ENCODE data around the gene CCDC112. TPM values are rescaled to one million over a fixed set of nuclear protein-coding genes. Genes with fewer than 3 reads are reported as not detected.

Gene CCDC112
- total and polyA plus RNA-seq, 2 of the 4 experiments (the other 2 are of a cell fraction) = 2.0 to 2.3 TPM

GRCh38 chr5:115345344-115345743 lies 48.9 kb upstream of the CCDC112 start:
- DNase-seq = no peak
- Histone ChIP-seq H4K8ac (ENCODE audit: low read depth in 2 of 2, low read length in 2 of 2) (no peak overlapping the region), H3K4me2 (ENCODE audit: low read depth, low read length) (no peak overlapping the region), H4K5ac (ENCODE audit: low read depth, low read length) (no peak overlapping the region), H2BK5ac (ENCODE audit: low read depth, low read length, poor library complexity, severe bottlenecking) (no peak overlapping the region), H2AFZ (replicated peaks; ENCODE audit: low read length, poor library complexity) (no peak overlapping the region), H3K27me3 (ENCODE audit: control insufficient read depth, insufficient read depth, low read length) (no peaks in the 10 kb centered on the region), H3K23ac (ENCODE audit: low read depth, low read length) (no peak overlapping the region), H3K4me1 (ENCODE audit: control insufficient read depth, insufficient read depth, low read length) (peaks cover 3% of the 10 kb centered on the region), H3K79me1 (ENCODE audit: low read depth in 1 of 2, low read length in 2 of 2) (no peaks in the 10 kb centered on the region; a peak in 1 of 4 replicates), H3K4me3 (ENCODE audit: insufficient read depth, low read depth, low read length) (no peak overlapping the region), H3K56ac (ENCODE audit: extremely low read depth, insufficient read depth, low read length) (no peak overlapping the region), H2BK15ac (ENCODE audit: low read depth, low read length) (no peak overlapping the region), H3K4ac (ENCODE audit: low read depth, low read length) (no peak overlapping the region), H3K18ac (ENCODE audit: low read depth, low read length) (no peak overlapping the region), H3K14ac (replicated peaks; ENCODE audit: low read depth, low read length) (no peak overlapping the region), H2AK5ac (ENCODE audit: low read depth, low read length) (no peak overlapping the region), H3K36me3 (ENCODE audit: control insufficient read depth, insufficient read depth, low read length) (no peaks in the 10 kb centered on the region), H3K9me1 (ENCODE audit: insufficient read depth, low read length) (peaks cover 9% of the 10 kb centered on the region), H2BK120ac (ENCODE audit: low read depth, low read length) (no peak overlapping the region), H2BK20ac (ENCODE audit: low read depth, low read length) (no peak overlapping the region), H3K9me3 (ENCODE audit: control insufficient read depth, insufficient read depth, low read length) (no peaks in the 10 kb centered on the region), H2AK9ac (replicated peaks; ENCODE audit: low read depth, low read length, poor library complexity) (no peak overlapping the region), H3K9ac (ENCODE audit: low read depth, low read length) (no peak overlapping the region), H4K20me1 (ENCODE audit: insufficient read depth, low read length) (no peaks in the 10 kb centered on the region), H3K27ac (ENCODE audit: insufficient read depth, low read length) (no peak overlapping the region), H4K91ac (ENCODE audit: insufficient read depth, low read depth, low read length) (no peak overlapping the region)
- TF ChIP-seq MAZ (IDR thresholded peaks at IDR 0.05; ENCODE audit: borderline replicate concordance, low read depth, low read length) = no peak
- TF ChIP-seq MAFK (IDR thresholded peaks at IDR 0.05; ENCODE audit: low read depth, low read length) = no peak
- TF ChIP-seq CTCF (conservative IDR thresholded peaks at IDR 0.05; ENCODE audit: low read depth, low read length) = no peak
- no peak for TF ChIP-seq RAD21 (IDR thresholded peaks at IDR 0.05; ENCODE audit: low read length)
- TF ChIP-seq RFX5 (IDR thresholded peaks at IDR 0.05; ENCODE audit: low read depth, low read length) = no peak
- no peak for TF ChIP-seq ELK1 (IDR thresholded peaks at IDR 0.05; ENCODE audit: borderline replicate concordance, low read depth, low read length)
- no peak for TF ChIP-seq SMC3 (IDR thresholded peaks at IDR 0.05; ENCODE audit: low read depth, low read length)
- no peak for TF ChIP-seq MXI1 (IDR thresholded peaks at IDR 0.05; ENCODE audit: borderline replicate concordance, low read depth, low read length)
- TF ChIP-seq, protein P1, sequence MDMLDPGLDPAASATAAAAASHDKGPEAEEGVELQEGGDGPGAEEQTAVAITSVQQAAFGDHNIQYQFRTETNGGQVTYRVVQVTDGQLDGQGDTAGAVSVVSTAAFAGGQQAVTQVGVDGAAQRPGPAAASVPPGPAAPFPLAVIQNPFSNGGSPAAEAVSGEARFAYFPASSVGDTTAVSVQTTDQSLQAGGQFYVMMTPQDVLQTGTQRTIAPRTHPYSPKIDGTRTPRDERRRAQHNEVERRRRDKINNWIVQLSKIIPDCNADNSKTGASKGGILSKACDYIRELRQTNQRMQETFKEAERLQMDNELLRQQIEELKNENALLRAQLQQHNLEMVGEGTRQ (IDR thresholded peaks at IDR 0.05; ENCODE audit: low read depth, low read length) = no peak
- no peak for TF ChIP-seq CEBPB (IDR thresholded peaks at IDR 0.05; ENCODE audit: low read depth, low read length)
- POLR2A ChIA-PET (ENCODE audit: unreplicated experiment) = no interaction called here
- BruUV-seq (replicated peaks) = no TSS peak
- no peak for ATAC-seq (ENCODE audit: low read depth)
- CTCF ChIA-PET = no interaction called here
- dilution Hi-C loops (cut with HindIII; ENCODE audit: low sequenced_read_pairs, unreplicated experiment) (no loop called here), intact Hi-C loops (cut with micrococcal nuclease) (no loop called here), in situ Hi-C loops (cut with MboI; ENCODE audit: low sequenced_read_pairs) (no loop called here)

Measured in IMR-90 (cell line).